GM12878 (cell line): Measurements from ENCODE around the gene SYF2.

Experiments used
- CBFB ChIP-seq: IDR thresholded peaks from 2 replicates; pipeline ENCODE4 v1.6.1; 2016; ENCODE audit warnings: antibody characterized with exemption, low read depth
- CTCF ChIP-seq, 3 experiments: IDR thresholded peaks in 2 of 3; conservative IDR thresholded peaks in 1 of 3; 2 replicates each; pipeline ENCODE4 v1.5.1; 2011; ENCODE audit warnings: low read depth in 3 of 3, low read length in 3 of 3, mild to moderate bottlenecking in 3 of 3, control low read depth in 2 of 3, moderate library complexity in 2 of 3, inconsistent platforms in 1 of 3, mixed read lengths in 1 of 3; ENCODE audit not compliant: control insufficient read depth in 2 of 3, insufficient read depth in 1 of 3; ENCODE audit errors: extremely low read depth in 1 of 3
- JUNB ChIP-seq: IDR thresholded peaks from 2 replicates; pipeline ENCODE4 v1.6.1; 2016; ENCODE audit warnings: antibody characterized with exemption, mild to moderate bottlenecking
- MTA3 ChIP-seq: IDR thresholded peaks from 2 replicates; pipeline ENCODE4 v1.6.1; 2012; ENCODE audit warnings: low read length, inconsistent platforms, borderline replicate concordance
- MYC ChIP-seq: IDR thresholded peaks from 2 replicates; pipeline ENCODE4 v1.6.1; 2011; ENCODE audit warnings: mild to moderate bottlenecking, low read length, moderate library complexity, inconsistent platforms; ENCODE audit not compliant: insufficient read depth, insufficient replicate concordance, insufficient read length, severe bottlenecking
- NR2C1 ChIP-seq: fragments of 450-650 bp; IDR thresholded peaks from 2 replicates; pipeline ENCODE4 v1.6.1; 2017; ENCODE audit warnings: antibody characterized with exemption, mild to moderate bottlenecking, moderate library complexity
- POLR2A ChIP-seq: IDR thresholded peaks from 2 replicates; pipeline ENCODE4 v1.6.1; 2011; ENCODE audit warnings: low read depth, mild to moderate bottlenecking, low read length
- POLR2AphosphoS5 ChIP-seq: IDR thresholded peaks from 2 replicates; pipeline ENCODE4 v1.6.1; 2011; ENCODE audit warnings: mild to moderate bottlenecking, low read length, inconsistent platforms
- REST ChIP-seq: IDR thresholded peaks from 2 replicates; pipeline ENCODE4 v1.6.1; 2012; ENCODE audit warnings: mild to moderate bottlenecking, low read depth, low read length
- SP1 ChIP-seq: IDR thresholded peaks from one replicate; pipeline ENCODE4 v1.6.1; 2011; ENCODE audit warnings: low read depth, low read length
- SRF ChIP-seq, 2 experiments: IDR thresholded peaks; 2 replicates each; pipeline ENCODE4 v1.6.1; 2011; ENCODE audit warnings: low read depth in 2 of 2, low read length in 2 of 2, mild to moderate bottlenecking in 1 of 2, moderate library complexity in 1 of 2
- TCF7 ChIP-seq: IDR thresholded peaks from 2 replicates; pipeline ENCODE4 v1.6.1; 2014; ENCODE audit warnings: antibody characterized with exemption, borderline replicate concordance

- TF ChIP-seq POLR2AphosphoS5 (no peak), CTCF (IDR thresholded peaks at IDR 0.05 in 2 of 3, conservative IDR thresholded peaks at IDR 0.05 in 1 of 3; ENCODE audit: control insufficient read depth in 2 of 3, extremely low read depth in 1 of 3, insufficient read depth in 1 of 3, low read depth in 3 of 3, low read length in 3 of 3) (no peak), POLR2A (no peak), MYC (no peak), SP1 (no peak), SRF (IDR thresholded peaks at IDR 0.05; ENCODE audit: low read depth in 2 of 2, low read length in 2 of 2) (no peak), CBFB (no peak), JUNB (no peak), NR2C1 (no peak), MTA3 (no peak), TCF7 (no peak), REST (no peak)
These were observed 24.9 kb upstream of the SYF2 start for GRCh38 chr1:25257196-25257595.
